IMR-90 (cell line): ENCODE measurements around the gene TNFRSF4. TPM values are rescaled to one million over a fixed set of nuclear protein-coding genes. Genes with fewer than 3 reads are reported as not detected.

Experiments used
- ATAC-seq: fragments of 200-7000 bp; cut with Tn5 transposase; 2 replicates; pipeline ENCODE4 v1.9.1; 2020; ENCODE audit warnings: low read depth, mild to moderate bottlenecking, moderate library complexity
- BruUV-seq: library from RNA; stranded (reverse); fragments of 400-500 nt; replicated peaks from 2 replicates; lab custom pipeline; 2021; lab: Mats Ljungman, UMichigan
- CTCF ChIA-PET: fragments of 300-600 bp; formaldehyde crosslinking; extraction: SDS; loops from one replicate; lab custom pipeline; 2021; ENCODE audit warnings: antibody characterized with exemption; lab: Yijun Ruan, JAX
- POLR2A ChIA-PET: fragments of 300-600 bp; sonication (Branson Sonifier 250); formaldehyde crosslinking; loops from one replicate; lab custom pipeline; 2022; ENCODE audit warnings: antibody characterized with exemption; ENCODE audit not compliant: unreplicated experiment; lab: Charles Lee
- DNase-seq: peaks from one replicate; pipeline ENCODE4 v3.0.0; 2013
- H2AFZ ChIP-seq: replicated peaks from 2 replicates; pipeline ENCODE3; 2013; ENCODE audit warnings: low read length, mild to moderate bottlenecking; ENCODE audit not compliant: poor library complexity
- H2AK5ac ChIP-seq: 2 replicates; pipeline ENCODE4 v1.6.1; 2013; ENCODE audit warnings: low read depth, low read length, inconsistent platforms
- H2AK9ac ChIP-seq: replicated peaks from 2 replicates; pipeline ENCODE3; 2013; ENCODE audit warnings: mild to moderate bottlenecking, low read depth, low read length, moderate library complexity; ENCODE audit not compliant: poor library complexity
- H2BK120ac ChIP-seq: 2 replicates; pipeline ENCODE4 v1.6.1; 2013; ENCODE audit warnings: low read depth, low read length, inconsistent platforms
- H2BK15ac ChIP-seq: 3 replicates; pipeline ENCODE4 v1.6.1; 2013; ENCODE audit warnings: low read depth, low read length, inconsistent platforms
- H2BK20ac ChIP-seq: 2 replicates; pipeline ENCODE4 v1.6.1; 2013; ENCODE audit warnings: low read depth, mild to moderate bottlenecking, inconsistent platforms, low read length, moderate library complexity
- H2BK5ac ChIP-seq: 2 replicates; pipeline ENCODE4 v1.6.1; 2013; ENCODE audit warnings: mild to moderate bottlenecking, low read depth, low read length, inconsistent platforms; ENCODE audit not compliant: poor library complexity, severe bottlenecking
- H3K14ac ChIP-seq: replicated peaks from 2 replicates; pipeline ENCODE4 v1.6.1; 2013; ENCODE audit warnings: low read depth, low read length, inconsistent platforms
- H3K18ac ChIP-seq: 2 replicates; pipeline ENCODE4 v1.6.1; 2013; ENCODE audit warnings: low read depth, low read length, control low read depth
- H3K23ac ChIP-seq: 2 replicates; pipeline ENCODE4 v1.6.1; 2013; ENCODE audit warnings: low read depth, low read length, inconsistent platforms
- H3K27ac ChIP-seq: 2 replicates; pipeline ENCODE4 v1.5.1; 2013; ENCODE audit warnings: mild to moderate bottlenecking, control low read depth, low read length; ENCODE audit not compliant: insufficient read depth
- H3K27me3 ChIP-seq: 2 replicates; pipeline ENCODE4 v1.6.1; 2013; ENCODE audit warnings: low read length; ENCODE audit not compliant: control insufficient read depth, insufficient read depth
- H3K36me3 ChIP-seq: 2 replicates; pipeline ENCODE4 v1.6.1; 2013; ENCODE audit warnings: low read length, mixed read lengths; ENCODE audit not compliant: control insufficient read depth, insufficient read depth
- H3K4ac ChIP-seq: 2 replicates; pipeline ENCODE4 v1.6.1; 2013; ENCODE audit warnings: low read depth, low read length, inconsistent platforms
- H3K4me1 ChIP-seq: 2 replicates; pipeline ENCODE4 v1.6.1; 2013; ENCODE audit warnings: low read length, mixed read lengths; ENCODE audit not compliant: control insufficient read depth, insufficient read depth
- H3K4me2 ChIP-seq: 2 replicates; pipeline ENCODE4 v1.6.1; 2013; ENCODE audit warnings: low read depth, mild to moderate bottlenecking, control low read depth, low read length, moderate library complexity
- H3K4me3 ChIP-seq: 2 replicates; pipeline ENCODE4 v1.5.1; 2013; ENCODE audit warnings: low read depth, mild to moderate bottlenecking, control low read depth, low read length, moderate library complexity; ENCODE audit not compliant: insufficient read depth
- H3K56ac ChIP-seq: 2 replicates; pipeline ENCODE4 v1.6.1; 2013; ENCODE audit warnings: low read length, inconsistent platforms; ENCODE audit not compliant: insufficient read depth; ENCODE audit errors: extremely low read depth
- H3K79me1 ChIP-seq, 2 experiments: 2 replicates each; pipeline ENCODE4 v1.6.1; 2013; ENCODE audit warnings: low read length in 2 of 2, inconsistent platforms in 1 of 2, low read depth in 1 of 2
- H3K9ac ChIP-seq: 2 replicates; pipeline ENCODE4 v1.6.1; 2013; ENCODE audit warnings: low read depth, low read length, control low read depth
- H3K9me1 ChIP-seq: 2 replicates; pipeline ENCODE4 v1.6.1; 2013; ENCODE audit warnings: low read length, inconsistent platforms; ENCODE audit not compliant: insufficient read depth
- H3K9me3 ChIP-seq: 2 replicates; pipeline ENCODE4 v1.6.1; 2013; ENCODE audit warnings: low read length; ENCODE audit not compliant: control insufficient read depth, insufficient read depth
- H4K20me1 ChIP-seq: 2 replicates; pipeline ENCODE4 v1.6.1; 2013; ENCODE audit warnings: low read length, inconsistent platforms; ENCODE audit not compliant: insufficient read depth
- H4K5ac ChIP-seq: 2 replicates; pipeline ENCODE4 v1.6.1; 2013; ENCODE audit warnings: mild to moderate bottlenecking, low read depth, low read length, control low read depth
- H4K8ac ChIP-seq, 2 experiments: 2 replicates each; pipeline ENCODE4 v1.6.1; 2013; ENCODE audit warnings: low read depth in 2 of 2, low read length in 2 of 2, control low read depth in 1 of 2, inconsistent platforms in 1 of 2
- H4K91ac ChIP-seq: 2 replicates; pipeline ENCODE4 v1.6.1; 2013; ENCODE audit warnings: low read depth, low read length, inconsistent platforms; ENCODE audit not compliant: insufficient read depth
- BHLHE40 ChIP-seq: fragments of 150-350 bp; IDR thresholded peaks from 2 replicates; pipeline ENCODE4 v1.6.1; 2016; ENCODE audit warnings: mild to moderate bottlenecking, low read depth, low read length
- CHD1 ChIP-seq: IDR thresholded peaks from 2 replicates; pipeline ENCODE4 v1.6.1; 2012; ENCODE audit warnings: low read depth, low read length, improper control_type of control experiment
- FOS ChIP-seq: fragments of 150-350 bp; IDR thresholded peaks from 2 replicates; pipeline ENCODE4 v1.6.1; 2016; ENCODE audit warnings: low read depth, low read length
- MAFK ChIP-seq: IDR thresholded peaks from 2 replicates; pipeline ENCODE4 v1.6.1; 2012; ENCODE audit warnings: low read depth, low read length, improper control_type of control experiment
- MAZ ChIP-seq: IDR thresholded peaks from 2 replicates; pipeline ENCODE4 v1.6.1; 2012; ENCODE audit warnings: low read depth, mild to moderate bottlenecking, low read length, improper control_type of control experiment, moderate library complexity, borderline replicate concordance
- POLR2A ChIP-seq: IDR thresholded peaks from 2 replicates; pipeline ENCODE4 v1.6.1; 2012; ENCODE audit warnings: mild to moderate bottlenecking, low read depth, low read length
- SMC3 ChIP-seq: fragments of 150-350 bp; IDR thresholded peaks from 2 replicates; pipeline ENCODE4 v1.6.1; 2016; ENCODE audit warnings: low read depth, mild to moderate bottlenecking, antibody characterized with exemption, low read length, moderate library complexity
- WGBS, 2 experiments: methylation state at CpG; one replicate each; pipeline versions ENCODE4 v1.1.5 to v1.1.7; 2013; ENCODE audit warnings: missing lambda C conversion rate in 2 of 2; ENCODE audit not compliant: insufficient read length in 1 of 2; ENCODE audit errors: extremely low coverage in 2 of 2; 5-methylcytosine and 5-hydroxymethylcytosine counted together
- dilution Hi-C: fragments of 300-500 bp; cut with HindIII; formaldehyde crosslinking; loops from one replicate; pipeline ENCODE4 v1.14.3; 2018; ENCODE audit warnings: low sequenced_read_pairs; ENCODE audit not compliant: unreplicated experiment
- in situ Hi-C: fragments of 300-500 bp; cut with MboI; formaldehyde crosslinking; loops from 3 replicates; pipeline ENCODE4 v1.14.3; 2019; ENCODE audit warnings: low sequenced_read_pairs, inconsistent platforms, mixed read lengths
- intact Hi-C: fragments of 100-400 bp; cut with micrococcal nuclease; formaldehyde crosslinking; loops from 2 replicates; pipeline ENCODE4 v1.10.0; 2022
- polyA plus RNA-seq, 3 experiments: library from polyadenylated mRNA; depleted of rRNA; stranded (reverse); fragments of >200 nt; gene quantifications; 2 replicates each; pipeline ENCODE4 v1.2.3, GENCODE V29; 2012; ENCODE audit warnings: low replicate concordance in 1 of 3
- total RNA-seq: library from RNA; depleted of rRNA; stranded (reverse); fragments of >200 nt; gene quantifications from 2 replicates; pipeline ENCODE4 v1.2.3, GENCODE V29; 2012
- TF ChIP-seq, protein P1 (sequence below): fragments of 150-350 bp; IDR thresholded peaks from 2 replicates; pipeline ENCODE4 v1.6.1; 2017; ENCODE audit warnings: mild to moderate bottlenecking, antibody characterized with exemption, low read length, low read depth

TNFRSF4 gene
- total and polyA plus RNA-seq, 2 of the 4 experiments (the other 2 are of a cell fraction): 0.15 TPM; not detected in 1

- Histone ChIP-seq H4K91ac (no peak overlapping the region), H2AK5ac (no peak overlapping the region), H3K9me1 (no peaks in the 10 kb centered on the region), H3K18ac (no peak overlapping the region), H4K8ac (no peak overlapping the region), H3K9me3 (no peaks in the 10 kb centered on the region), H2BK120ac (no peak overlapping the region), H3K27ac (no peak overlapping the region), H2BK5ac (no peak overlapping the region), H2BK15ac (no peak overlapping the region), H3K4me3 (no peak overlapping the region), H3K4me2 (no peak overlapping the region), H3K4me1 (no peaks in the 10 kb centered on the region), H3K56ac (no peak overlapping the region), H3K79me1 (no peaks in the 10 kb centered on the region), H4K20me1 (no peaks in the 10 kb centered on the region), H2BK20ac (no peak overlapping the region), H3K9ac (no peak overlapping the region), H2AFZ (peak overlapping the region; percentile 11), H3K4ac (no peak overlapping the region), H3K36me3 (no peaks in the 10 kb centered on the region), H2AK9ac (no peak overlapping the region), H3K23ac (no peak overlapping the region), H3K27me3 (peaks cover 29% of the 10 kb centered on the region; the same call in 1 of the 2 replicates), H3K14ac (no peak overlapping the region), H4K5ac (no peak overlapping the region)
- ATAC-seq: no peak
- in situ Hi-C loops (no loop called here), dilution Hi-C loops (no loop called here), intact Hi-C loops (no loop called here)
- DNase-seq: no peak
- no TSS peak for BruUV-seq
- CTCF ChIA-PET: no interaction called here
- POLR2A ChIA-PET: no interaction called here
- WGBS, 2 experiments: 96% methylated on average over 9 of the region's 12 CpGs; no CpG with 5 or more reads in 1 of the 2 experiments
- TF ChIP-seq, protein P1, sequence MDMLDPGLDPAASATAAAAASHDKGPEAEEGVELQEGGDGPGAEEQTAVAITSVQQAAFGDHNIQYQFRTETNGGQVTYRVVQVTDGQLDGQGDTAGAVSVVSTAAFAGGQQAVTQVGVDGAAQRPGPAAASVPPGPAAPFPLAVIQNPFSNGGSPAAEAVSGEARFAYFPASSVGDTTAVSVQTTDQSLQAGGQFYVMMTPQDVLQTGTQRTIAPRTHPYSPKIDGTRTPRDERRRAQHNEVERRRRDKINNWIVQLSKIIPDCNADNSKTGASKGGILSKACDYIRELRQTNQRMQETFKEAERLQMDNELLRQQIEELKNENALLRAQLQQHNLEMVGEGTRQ: no peak
- TF ChIP-seq MAFK: no peak
- no peak for TF ChIP-seq BHLHE40
- TF ChIP-seq MAZ: no peak
- TF ChIP-seq SMC3: no peak
- TF ChIP-seq POLR2A: no peak
- no peak for TF ChIP-seq CHD1
- no peak for TF ChIP-seq FOS
Measured at GRCh38 chr1:1165485-1165884, 48.5 kb downstream of the TNFRSF4 start.
